ENCODE results near the gene COL13A1. TPM values are rescaled to one million over a fixed set of nuclear protein-coding genes. Genes with fewer than 3 reads are reported as not detected.

COL13A1 gene
- total RNA-seq, 4 donors from 2014 or later: 0.46 to 0.60 TPM; not detected in 2

DNA sequence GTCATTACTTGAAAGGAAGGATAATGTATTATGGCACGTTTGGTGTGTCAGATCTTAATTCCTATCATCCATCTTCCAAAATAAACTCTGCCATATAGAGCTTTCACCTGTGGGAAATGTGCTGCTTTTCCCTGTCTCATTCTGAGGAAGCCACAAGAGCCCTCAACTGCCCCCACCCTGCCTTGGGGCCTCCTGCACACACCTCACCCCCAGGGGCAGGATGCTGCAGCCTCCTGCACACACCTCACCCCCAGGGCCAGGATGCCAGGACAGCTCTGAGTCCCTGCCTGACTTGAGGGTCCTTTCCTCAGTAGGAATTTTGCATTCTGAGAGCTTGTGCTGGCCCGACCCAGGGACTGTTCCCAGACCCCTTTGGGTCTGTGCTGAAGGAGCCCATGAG, 67.1 kb downstream of the COL13A1 start:
- no peak for ATAC-seq (ENCODE audit: low FRiP score)
- no peak for TF ChIP-seq CTCF (IDR thresholded peaks at IDR 0.05)
- no peak for DNase-seq (ENCODE audit: low spot score)

DNA sequence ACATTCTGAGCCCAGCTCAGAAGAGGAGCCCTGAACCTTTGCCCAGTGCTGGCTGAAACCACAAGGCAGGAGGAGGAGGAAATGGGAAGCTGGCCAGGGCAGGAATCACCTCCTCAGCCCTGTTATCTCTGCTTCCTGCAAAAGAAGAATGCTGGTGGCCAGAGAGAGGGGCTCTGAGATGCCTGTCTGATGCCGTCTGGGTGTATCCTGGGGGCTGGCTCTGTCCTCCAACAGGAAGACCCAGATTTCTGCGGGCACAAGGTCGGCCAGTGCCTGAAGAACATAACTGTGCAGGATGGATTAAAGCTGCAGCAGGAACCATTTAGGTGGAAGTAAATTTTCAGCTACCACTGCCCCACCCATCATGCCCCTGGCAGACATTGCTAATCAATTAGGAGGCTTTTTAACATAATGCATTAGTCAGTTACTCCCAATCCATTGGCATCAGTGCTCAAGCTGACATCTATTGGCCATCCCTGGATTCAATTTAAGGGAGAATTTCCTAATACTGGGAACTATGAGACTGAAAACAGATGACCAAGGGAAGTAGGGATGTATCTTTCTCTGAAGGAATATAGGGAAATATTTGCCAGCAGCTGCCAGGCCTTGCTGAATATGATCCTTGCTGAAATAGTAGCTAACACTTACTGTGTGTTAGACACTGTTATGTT, 67.7 kb downstream of the COL13A1 start:
- no peak for TF ChIP-seq CTCF (IDR thresholded peaks at IDR 0.05)
- DNase-seq (ENCODE audit: low spot score): no peak
- peak; percentile 62 for ATAC-seq (ENCODE audit: low FRiP score)

GRCh38 chr10:69870591-69870990, 68.9 kb downstream of the COL13A1 start:
- TF ChIP-seq CTCF (IDR thresholded peaks at IDR 0.05): no peak
- no peak for ATAC-seq (ENCODE audit: low FRiP score)
- DNase-seq (ENCODE audit: low spot score): no peak

GRCh38 chr10:69871074-69871473, 69.4 kb downstream of the COL13A1 start:
- no peak for TF ChIP-seq CTCF (IDR thresholded peaks at IDR 0.05)
- ATAC-seq (ENCODE audit: low FRiP score): no peak
- DNase-seq (ENCODE audit: low spot score): no peak

DNA sequence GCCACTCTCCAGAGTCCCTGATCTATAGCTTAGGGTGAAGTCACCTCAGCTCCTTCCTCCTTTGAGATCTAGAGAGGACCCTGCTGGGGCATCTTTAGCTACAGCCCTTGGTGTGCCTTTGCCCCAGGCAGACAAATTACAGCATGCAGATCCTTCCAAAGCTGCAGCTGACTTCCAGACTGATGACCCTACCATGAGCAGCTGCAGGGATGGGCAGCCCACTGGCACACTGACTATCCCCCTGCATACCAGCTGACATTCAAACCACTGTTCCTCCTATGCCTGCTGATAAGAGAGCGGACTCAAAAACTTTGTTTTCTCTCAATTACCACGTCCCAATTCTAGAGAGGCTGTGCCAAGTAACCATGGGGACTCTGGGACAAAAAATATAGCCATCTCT, 70.6 kb downstream of the COL13A1 start:
- ATAC-seq (ENCODE audit: low FRiP score): no peak
- no peak for TF ChIP-seq CTCF (IDR thresholded peaks at IDR 0.05)

DNA sequence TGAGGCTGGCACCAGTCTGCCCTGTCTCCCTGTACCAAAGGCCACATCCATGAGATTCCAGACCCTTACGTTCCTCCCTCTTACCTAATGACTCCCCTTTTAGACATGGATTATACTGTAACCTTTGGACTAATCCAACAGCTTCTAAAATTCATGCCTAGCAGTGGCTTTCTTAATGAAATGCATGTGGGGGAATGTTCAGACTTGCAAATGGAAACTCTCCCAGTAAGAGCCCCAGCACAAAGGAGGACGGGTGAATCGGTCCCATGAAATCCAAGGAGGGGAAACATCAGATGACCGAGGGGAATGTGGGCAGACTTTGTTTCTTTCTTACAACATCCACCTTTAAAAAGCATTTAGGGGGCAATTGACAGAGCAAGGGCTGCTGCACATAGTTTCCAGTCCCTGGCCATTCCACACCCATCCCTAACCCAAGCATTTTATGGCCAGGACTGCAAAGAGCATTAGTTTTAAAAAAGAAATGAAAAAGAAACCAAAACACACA, 71.5 kb downstream of the COL13A1 start:
- ATAC-seq (ENCODE audit: low FRiP score) (no peak), DNase-seq (ENCODE audit: low spot score) (no peak)
- TF ChIP-seq CTCF (IDR thresholded peaks at IDR 0.05): no peak

More for the DNA sequence above, 70.6 kb downstream of the COL13A1 start:
- DNase-seq (ENCODE audit: low spot score): no peak

GRCh38 chr10:69874449-69874848, 72.7 kb downstream of the COL13A1 start:
- DNase-seq (ENCODE audit: low spot score) (no peak), ATAC-seq (ENCODE audit: low FRiP score) (no peak)
- TF ChIP-seq CTCF (IDR thresholded peaks at IDR 0.05): no peak

Measured in omental fat pad (tissue), 4 donors.